NB4 (cell line): ENCODE measurements around the gene LRRC1.

Experiments used
- POLR2A ChIP-seq: IDR thresholded peaks from 2 replicates; pipeline ENCODE4 v1.6.1; 2011; ENCODE audit warnings: mild to moderate bottlenecking; ENCODE audit not compliant: insufficient read length; ENCODE audit errors: extremely low read depth
- TF ChIP-seq, protein P1 (sequence below): IDR thresholded peaks from one replicate; pipeline ENCODE4 v1.5.1; 2012; ENCODE audit warnings: low read depth, low read length
- TF ChIP-seq, protein P2 (sequence below): IDR thresholded peaks from 2 replicates; pipeline ENCODE4 v1.6.1; 2011; ENCODE audit warnings: low read depth, low read length

DNA sequence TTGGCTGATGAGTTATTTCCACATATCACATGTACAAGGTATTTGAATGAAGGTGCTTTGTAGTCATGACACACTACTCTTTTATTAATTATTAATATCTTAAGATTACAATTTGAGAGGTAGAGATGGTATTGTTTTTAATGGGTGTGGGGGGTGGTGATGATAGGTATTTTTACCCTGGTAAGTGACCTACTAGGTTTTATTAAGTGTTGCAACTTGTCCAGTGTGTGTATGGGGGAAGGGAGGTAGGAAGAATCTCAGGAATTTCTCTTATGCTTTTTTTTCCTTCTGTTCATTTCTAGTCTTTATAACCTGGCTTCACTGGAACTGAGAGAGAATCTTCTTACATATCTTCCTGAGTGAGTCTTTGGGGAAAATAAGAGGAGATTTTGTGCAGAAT is 101.4 kb downstream of the LRRC1 start:
- TF ChIP-seq, protein P1, sequence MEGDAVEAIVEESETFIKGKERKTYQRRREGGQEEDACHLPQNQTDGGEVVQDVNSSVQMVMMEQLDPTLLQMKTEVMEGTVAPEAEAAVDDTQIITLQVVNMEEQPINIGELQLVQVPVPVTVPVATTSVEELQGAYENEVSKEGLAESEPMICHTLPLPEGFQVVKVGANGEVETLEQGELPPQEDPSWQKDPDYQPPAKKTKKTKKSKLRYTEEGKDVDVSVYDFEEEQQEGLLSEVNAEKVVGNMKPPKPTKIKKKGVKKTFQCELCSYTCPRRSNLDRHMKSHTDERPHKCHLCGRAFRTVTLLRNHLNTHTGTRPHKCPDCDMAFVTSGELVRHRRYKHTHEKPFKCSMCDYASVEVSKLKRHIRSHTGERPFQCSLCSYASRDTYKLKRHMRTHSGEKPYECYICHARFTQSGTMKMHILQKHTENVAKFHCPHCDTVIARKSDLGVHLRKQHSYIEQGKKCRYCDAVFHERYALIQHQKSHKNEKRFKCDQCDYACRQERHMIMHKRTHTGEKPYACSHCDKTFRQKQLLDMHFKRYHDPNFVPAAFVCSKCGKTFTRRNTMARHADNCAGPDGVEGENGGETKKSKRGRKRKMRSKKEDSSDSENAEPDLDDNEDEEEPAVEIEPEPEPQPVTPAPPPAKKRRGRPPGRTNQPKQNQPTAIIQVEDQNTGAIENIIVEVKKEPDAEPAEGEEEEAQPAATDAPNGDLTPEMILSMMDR = no peak
- TF ChIP-seq POLR2A = no peak
- TF ChIP-seq, protein P2, sequence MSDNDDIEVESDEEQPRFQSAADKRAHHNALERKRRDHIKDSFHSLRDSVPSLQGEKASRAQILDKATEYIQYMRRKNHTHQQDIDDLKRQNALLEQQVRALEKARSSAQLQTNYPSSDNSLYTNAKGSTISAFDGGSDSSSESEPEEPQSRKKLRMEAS = no peak
